SK-N-SH treated with all-trans-retinoic acid at 6 μM for 48 hours (cell line): ENCODE data around the gene ZNF227.

Experiments
- CSDC2 ChIP-seq: fragments of 250-450 bp; sonication (Bioruptor Pico); IDR thresholded peaks from 2 replicates; pipeline ENCODE4 v1.5.0; 2020; ENCODE audit warnings: mild to moderate bottlenecking, moderate library complexity
- CSRNP3 ChIP-seq: fragments of 250-450 bp; sonication (Bioruptor Pico); IDR thresholded peaks from 2 replicates; pipeline ENCODE4 v1.5.1; 2021; ENCODE audit warnings: mild to moderate bottlenecking, moderate library complexity
- ESRRG ChIP-seq: fragments of 250-450 bp; sonication (Bioruptor Pico); IDR thresholded peaks from 2 replicates; pipeline ENCODE4 v1.6.1; 2021; ENCODE audit warnings: mild to moderate bottlenecking
- GLIS3 ChIP-seq: fragments of 250-450 bp; sonication (Bioruptor Pico); IDR thresholded peaks from 2 replicates; pipeline ENCODE4 v1.5.0; 2020; ENCODE audit warnings: mild to moderate bottlenecking, moderate library complexity
- OSR1 ChIP-seq: fragments of 250-450 bp; sonication (Bioruptor Pico); IDR thresholded peaks from 2 replicates; pipeline ENCODE4 v1.8.0; 2022; ENCODE audit warnings: moderate library complexity, mild to moderate bottlenecking, inconsistent platforms
- PATZ1 ChIP-seq: fragments of 250-450 bp; sonication (Bioruptor Pico); IDR thresholded peaks from 2 replicates; pipeline ENCODE4 v1.8.0; 2020; ENCODE audit warnings: mild to moderate bottlenecking, moderate library complexity, borderline replicate concordance
- PPARA ChIP-seq: fragments of 250-450 bp; sonication (Bioruptor Pico); IDR thresholded peaks from 2 replicates; pipeline ENCODE4 v1.5.0; 2020; ENCODE audit warnings: mild to moderate bottlenecking, borderline replicate concordance
- RARB ChIP-seq: fragments of 250-450 bp; sonication (Bioruptor Pico); IDR thresholded peaks from 2 replicates; pipeline ENCODE4 v1.8.0; 2021; ENCODE audit warnings: mild to moderate bottlenecking, moderate library complexity
- TSHZ2 ChIP-seq: fragments of 250-450 bp; sonication (Bioruptor Pico); IDR thresholded peaks from 2 replicates; pipeline ENCODE4 v1.5.0; 2020; ENCODE audit warnings: mild to moderate bottlenecking, moderate library complexity
- ZFP30 ChIP-seq: fragments of 450-650 bp; formaldehyde crosslinking; IDR thresholded peaks from 2 replicates; pipeline ENCODE4 v1.5.0; 2022; ENCODE audit warnings: mild to moderate bottlenecking, moderate library complexity
- ZNF565 ChIP-seq: fragments of 450-650 bp; formaldehyde crosslinking; conservative IDR thresholded peaks from 2 replicates; pipeline ENCODE4 v1.5.0; 2020; ENCODE audit warnings: low read depth, mild to moderate bottlenecking, moderate library complexity
- ZNF70 ChIP-seq: fragments of 450-650 bp; formaldehyde crosslinking; IDR thresholded peaks from 2 replicates; pipeline ENCODE4 v1.5.0; 2020; ENCODE audit warnings: mild to moderate bottlenecking, moderate library complexity
- TF ChIP-seq, protein P1 (sequence below): fragments of 250-450 bp; sonication (Bioruptor Pico); IDR thresholded peaks from 2 replicates; pipeline ENCODE4 v1.5.1; 2020; ENCODE audit warnings: low read depth, mild to moderate bottlenecking, moderate library complexity

GRCh38 chr19:44278181-44278690, 65.9 kb downstream of the ZNF227 start:
- TF ChIP-seq ZNF70 (CRISPR knock-in tag), result no peak
- TF ChIP-seq PATZ1 (CRISPR knock-in tag), result no peak
- no peak for TF ChIP-seq OSR1
- TF ChIP-seq TSHZ2 (CRISPR knock-in tag), result no peak
- no peak for TF ChIP-seq CSDC2 (CRISPR knock-in tag)
- no peak for TF ChIP-seq ZFP30 (CRISPR knock-in tag)
- TF ChIP-seq ZNF565 (CRISPR knock-in tag), result no peak
- no peak for TF ChIP-seq CSRNP3 (CRISPR knock-in tag)
- TF ChIP-seq RARB (CRISPR knock-in tag), result no peak
- TF ChIP-seq, protein P1, sequence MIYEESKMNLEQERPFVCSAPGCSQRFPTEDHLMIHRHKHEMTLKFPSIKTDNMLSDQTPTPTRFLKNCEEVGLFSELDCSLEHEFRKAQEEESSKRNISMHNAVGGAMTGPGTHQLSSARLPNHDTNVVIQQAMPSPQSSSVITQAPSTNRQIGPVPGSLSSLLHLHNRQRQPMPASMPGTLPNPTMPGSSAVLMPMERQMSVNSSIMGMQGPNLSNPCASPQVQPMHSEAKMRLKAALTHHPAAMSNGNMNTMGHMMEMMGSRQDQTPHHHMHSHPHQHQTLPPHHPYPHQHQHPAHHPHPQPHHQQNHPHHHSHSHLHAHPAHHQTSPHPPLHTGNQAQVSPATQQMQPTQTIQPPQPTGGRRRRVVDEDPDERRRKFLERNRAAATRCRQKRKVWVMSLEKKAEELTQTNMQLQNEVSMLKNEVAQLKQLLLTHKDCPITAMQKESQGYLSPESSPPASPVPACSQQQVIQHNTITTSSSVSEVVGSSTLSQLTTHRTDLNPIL, result no peak
- no peak for TF ChIP-seq ESRRG (CRISPR knock-in tag)
- no peak for TF ChIP-seq PPARA (CRISPR knock-in tag)
- TF ChIP-seq GLIS3 (CRISPR knock-in tag), result no peak
